Measurements from ENCODE around the gene RNASET2. TPM values are rescaled to one million over a fixed set of nuclear protein-coding genes. Genes with fewer than 3 reads are reported as not detected.
A peak's percentile ranks its signal among the peaks of the same experiment; 100 is the strongest.

The RNASET2 gene
- total and polyA plus RNA-seq, 2 of the 13 experiments (the other 11 are each of a cell fraction or from before 2014, with no cell fraction given): 44.6 to 597 TPM

DNA sequence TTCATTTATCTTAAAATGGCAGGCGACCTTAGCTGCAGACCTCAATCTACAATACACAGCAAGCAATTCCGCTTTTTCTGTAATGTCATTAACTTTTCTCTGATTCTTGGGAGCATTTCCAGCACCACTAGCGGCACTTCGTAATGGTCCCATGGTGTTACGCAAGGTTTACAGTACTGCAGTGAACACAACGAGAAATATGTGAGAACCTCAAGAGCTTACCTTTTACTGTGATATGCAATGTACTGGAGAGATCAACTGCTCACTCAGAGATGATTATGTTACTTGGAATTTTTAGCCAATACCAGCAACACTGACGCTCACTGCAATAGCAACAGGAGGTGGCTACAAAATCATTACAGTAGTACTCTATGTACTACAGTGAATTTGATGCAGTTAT lies 40.1 kb upstream of the RNASET2 start (continued):
- no peak for TF ChIP-seq ZNF589 (CRISPR knock-in tag; conservative IDR thresholded peaks at IDR 0.05)
- no peak for TF ChIP-seq AGO2 (optimal IDR thresholded peaks at IDR 0.05; ENCODE audit: low read depth, low read length)
- TF ChIP-seq KLF6 (CRISPR knock-in tag; IDR thresholded peaks at IDR 0.05): no peak
- TF ChIP-seq ZBTB33 (CRISPR knock-in tag; IDR thresholded peaks at IDR 0.05): peak; percentile 90
- TF ChIP-seq IKZF5 (CRISPR knock-in tag; IDR thresholded peaks at IDR 0.05): 0 out of 2 replicates have a peak, but pooled peaks have one; percentile 19
- TF ChIP-seq KAT7 (CRISPR knock-in tag; IDR thresholded peaks at IDR 0.05; ENCODE audit: borderline replicate concordance): no peak
- TF ChIP-seq PTBP1 (IDR thresholded peaks at IDR 0.05; ENCODE audit: low read depth, low read length, poor library complexity, severe bottlenecking): no peak
- TF ChIP-seq, protein P1, sequence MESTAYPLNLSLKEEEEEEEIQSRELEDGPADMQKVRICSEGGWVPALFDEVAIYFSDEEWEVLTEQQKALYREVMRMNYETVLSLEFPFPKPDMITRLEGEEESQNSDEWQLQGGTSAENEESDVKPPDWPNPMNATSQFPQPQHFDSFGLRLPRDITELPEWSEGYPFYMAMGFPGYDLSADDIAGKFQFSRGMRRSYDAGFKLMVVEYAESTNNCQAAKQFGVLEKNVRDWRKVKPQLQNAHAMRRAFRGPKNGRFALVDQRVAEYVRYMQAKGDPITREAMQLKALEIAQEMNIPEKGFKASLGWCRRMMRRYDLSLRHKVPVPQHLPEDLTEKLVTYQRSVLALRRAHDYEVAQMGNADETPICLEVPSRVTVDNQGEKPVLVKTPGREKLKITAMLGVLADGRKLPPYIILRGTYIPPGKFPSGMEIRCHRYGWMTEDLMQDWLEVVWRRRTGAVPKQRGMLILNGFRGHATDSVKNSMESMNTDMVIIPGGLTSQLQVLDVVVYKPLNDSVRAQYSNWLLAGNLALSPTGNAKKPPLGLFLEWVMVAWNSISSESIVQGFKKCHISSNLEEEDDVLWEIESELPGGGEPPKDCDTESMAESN (CRISPR knock-in tag; conservative IDR thresholded peaks at IDR 0.05): no peak
- TF ChIP-seq, protein P2, sequence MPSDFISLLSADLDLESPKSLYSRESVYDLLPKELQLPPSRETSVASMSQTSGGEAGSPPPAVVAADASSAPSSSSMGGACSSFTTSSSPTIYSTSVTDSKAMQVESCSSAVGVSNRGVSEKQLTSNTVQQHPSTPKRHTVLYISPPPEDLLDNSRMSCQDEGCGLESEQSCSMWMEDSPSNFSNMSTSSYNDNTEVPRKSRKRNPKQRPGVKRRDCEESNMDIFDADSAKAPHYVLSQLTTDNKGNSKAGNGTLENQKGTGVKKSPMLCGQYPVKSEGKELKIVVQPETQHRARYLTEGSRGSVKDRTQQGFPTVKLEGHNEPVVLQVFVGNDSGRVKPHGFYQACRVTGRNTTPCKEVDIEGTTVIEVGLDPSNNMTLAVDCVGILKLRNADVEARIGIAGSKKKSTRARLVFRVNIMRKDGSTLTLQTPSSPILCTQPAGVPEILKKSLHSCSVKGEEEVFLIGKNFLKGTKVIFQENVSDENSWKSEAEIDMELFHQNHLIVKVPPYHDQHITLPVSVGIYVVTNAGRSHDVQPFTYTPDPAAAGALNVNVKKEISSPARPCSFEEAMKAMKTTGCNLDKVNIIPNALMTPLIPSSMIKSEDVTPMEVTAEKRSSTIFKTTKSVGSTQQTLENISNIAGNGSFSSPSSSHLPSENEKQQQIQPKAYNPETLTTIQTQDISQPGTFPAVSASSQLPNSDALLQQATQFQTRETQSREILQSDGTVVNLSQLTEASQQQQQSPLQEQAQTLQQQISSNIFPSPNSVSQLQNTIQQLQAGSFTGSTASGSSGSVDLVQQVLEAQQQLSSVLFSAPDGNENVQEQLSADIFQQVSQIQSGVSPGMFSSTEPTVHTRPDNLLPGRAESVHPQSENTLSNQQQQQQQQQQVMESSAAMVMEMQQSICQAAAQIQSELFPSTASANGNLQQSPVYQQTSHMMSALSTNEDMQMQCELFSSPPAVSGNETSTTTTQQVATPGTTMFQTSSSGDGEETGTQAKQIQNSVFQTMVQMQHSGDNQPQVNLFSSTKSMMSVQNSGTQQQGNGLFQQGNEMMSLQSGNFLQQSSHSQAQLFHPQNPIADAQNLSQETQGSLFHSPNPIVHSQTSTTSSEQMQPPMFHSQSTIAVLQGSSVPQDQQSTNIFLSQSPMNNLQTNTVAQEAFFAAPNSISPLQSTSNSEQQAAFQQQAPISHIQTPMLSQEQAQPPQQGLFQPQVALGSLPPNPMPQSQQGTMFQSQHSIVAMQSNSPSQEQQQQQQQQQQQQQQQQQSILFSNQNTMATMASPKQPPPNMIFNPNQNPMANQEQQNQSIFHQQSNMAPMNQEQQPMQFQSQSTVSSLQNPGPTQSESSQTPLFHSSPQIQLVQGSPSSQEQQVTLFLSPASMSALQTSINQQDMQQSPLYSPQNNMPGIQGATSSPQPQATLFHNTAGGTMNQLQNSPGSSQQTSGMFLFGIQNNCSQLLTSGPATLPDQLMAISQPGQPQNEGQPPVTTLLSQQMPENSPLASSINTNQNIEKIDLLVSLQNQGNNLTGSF (CRISPR knock-in tag; IDR thresholded peaks at IDR 0.05): no peak
- no peak for TF ChIP-seq ZFY (CRISPR knock-in tag; IDR thresholded peaks at IDR 0.05)
- no peak for TF ChIP-seq ZNF720 (CRISPR knock-in tag; IDR thresholded peaks at IDR 0.05)
- TF ChIP-seq, protein P3, sequence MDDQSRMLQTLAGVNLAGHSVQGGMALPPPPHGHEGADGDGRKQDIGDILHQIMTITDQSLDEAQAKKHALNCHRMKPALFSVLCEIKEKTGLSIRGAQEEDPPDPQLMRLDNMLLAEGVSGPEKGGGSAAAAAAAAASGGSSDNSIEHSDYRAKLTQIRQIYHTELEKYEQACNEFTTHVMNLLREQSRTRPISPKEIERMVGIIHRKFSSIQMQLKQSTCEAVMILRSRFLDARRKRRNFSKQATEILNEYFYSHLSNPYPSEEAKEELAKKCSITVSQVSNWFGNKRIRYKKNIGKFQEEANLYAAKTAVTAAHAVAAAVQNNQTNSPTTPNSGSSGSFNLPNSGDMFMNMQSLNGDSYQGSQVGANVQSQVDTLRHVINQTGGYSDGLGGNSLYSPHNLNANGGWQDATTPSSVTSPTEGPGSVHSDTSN (CRISPR knock-in tag; IDR thresholded peaks at IDR 0.05; ENCODE audit: borderline replicate concordance): no peak
- no peak for TF ChIP-seq MXD4 (CRISPR knock-in tag; IDR thresholded peaks at IDR 0.05)
- peak; percentile 17; the same call in 1 of the 2 replicates for TF ChIP-seq SMC3 (IDR thresholded peaks at IDR 0.05; ENCODE audit: low read length)
- TF ChIP-seq MAFK (conservative IDR thresholded peaks at IDR 0.05 in 1 of 2, IDR thresholded peaks at IDR 0.05 in 1 of 2; ENCODE audit: low read length in 2 of 2): no peak
- no peak for TF ChIP-seq NONO (IDR thresholded peaks at IDR 0.05)
- TF ChIP-seq NONO (CRISPR knock-in tag; conservative IDR thresholded peaks at IDR 0.05): no peak
- TF ChIP-seq, protein P4, sequence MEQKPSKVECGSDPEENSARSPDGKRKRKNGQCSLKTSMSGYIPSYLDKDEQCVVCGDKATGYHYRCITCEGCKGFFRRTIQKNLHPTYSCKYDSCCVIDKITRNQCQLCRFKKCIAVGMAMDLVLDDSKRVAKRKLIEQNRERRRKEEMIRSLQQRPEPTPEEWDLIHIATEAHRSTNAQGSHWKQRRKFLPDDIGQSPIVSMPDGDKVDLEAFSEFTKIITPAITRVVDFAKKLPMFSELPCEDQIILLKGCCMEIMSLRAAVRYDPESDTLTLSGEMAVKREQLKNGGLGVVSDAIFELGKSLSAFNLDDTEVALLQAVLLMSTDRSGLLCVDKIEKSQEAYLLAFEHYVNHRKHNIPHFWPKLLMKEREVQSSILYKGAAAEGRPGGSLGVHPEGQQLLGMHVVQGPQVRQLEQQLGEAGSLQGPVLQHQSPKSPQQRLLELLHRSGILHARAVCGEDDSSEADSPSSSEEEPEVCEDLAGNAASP (CRISPR knock-in tag; IDR thresholded peaks at IDR 0.05; ENCODE audit: borderline replicate concordance): no peak

All from HepG2 (cell line).